Mesendoderm (in vitro differentiated cells): ENCODE data around the gene FBXO36.

ENCODE experiments used
- DNase-seq: peaks from one replicate; pipeline ENCODE4 v3.0.0; 2013
- H2AK5ac ChIP-seq: 2 replicates; pipeline ENCODE4 v1.6.1; 2013; ENCODE audit warnings: low read length, inconsistent platforms
- H2BK120ac ChIP-seq: 2 replicates; pipeline ENCODE4 v1.6.1; 2013; ENCODE audit warnings: low read depth, mild to moderate bottlenecking, low read length, moderate library complexity, mixed read lengths
- H2BK15ac ChIP-seq: replicated peaks from 2 replicates; pipeline ENCODE4 v1.6.1; 2013; ENCODE audit warnings: low read depth, mild to moderate bottlenecking, moderate library complexity
- H2BK5ac ChIP-seq: 2 replicates; pipeline ENCODE4 v1.6.1; 2013; ENCODE audit warnings: low read length, inconsistent platforms
- H3K18ac ChIP-seq: 2 replicates; pipeline ENCODE4 v1.6.1; 2013; ENCODE audit warnings: mild to moderate bottlenecking, low read length, mixed read lengths
- H3K23ac ChIP-seq: one replicate; pipeline ENCODE4 v1.6.1; 2013; ENCODE audit warnings: low read length
- H3K27ac ChIP-seq: 2 replicates; pipeline ENCODE4 v1.5.1; 2013; ENCODE audit warnings: low read depth, mild to moderate bottlenecking, inconsistent platforms, low read length, moderate library complexity
- H3K27me3 ChIP-seq: 2 replicates; pipeline ENCODE4 v1.6.1; 2013; ENCODE audit warnings: low read length, control low read depth, mild to moderate bottlenecking, inconsistent platforms; ENCODE audit not compliant: insufficient read depth, poor library complexity
- H3K36me3 ChIP-seq: 2 replicates; pipeline ENCODE4 v1.6.1; 2013; ENCODE audit warnings: low read length, inconsistent platforms; ENCODE audit not compliant: control insufficient read depth, insufficient read depth
- H3K4ac ChIP-seq: one replicate; pipeline ENCODE4 v1.6.1; 2013; ENCODE audit warnings: low read depth, mild to moderate bottlenecking, low read length, moderate library complexity
- H3K4me1 ChIP-seq: 2 replicates; pipeline ENCODE4 v1.6.1; 2013; ENCODE audit warnings: low read depth, low read length, inconsistent platforms; ENCODE audit not compliant: control insufficient read depth
- H3K4me2 ChIP-seq: 2 replicates; pipeline ENCODE4 v1.6.1; 2013; ENCODE audit warnings: low read length
- H3K4me3 ChIP-seq: 2 replicates; pipeline ENCODE4 v1.5.1; 2013; ENCODE audit warnings: mild to moderate bottlenecking, low read length
- H3K56ac ChIP-seq: one replicate; pipeline ENCODE4 v1.6.1; 2013; ENCODE audit warnings: low read length
- H3K79me1 ChIP-seq: 2 replicates; pipeline ENCODE4 v1.6.1; 2013; ENCODE audit warnings: low read length, inconsistent platforms
- H3K79me2 ChIP-seq: 2 replicates; pipeline ENCODE4 v1.6.1; 2013; ENCODE audit warnings: mild to moderate bottlenecking, low read length; ENCODE audit not compliant: control insufficient read depth, insufficient read depth
- H3K9ac ChIP-seq: 2 replicates; pipeline ENCODE4 v1.6.1; 2013; ENCODE audit warnings: low read length, inconsistent platforms
- H4K5ac ChIP-seq: one replicate; pipeline ENCODE4 v1.6.1; 2013; ENCODE audit warnings: low read length
- H4K8ac ChIP-seq: one replicate; pipeline ENCODE4 v1.6.1; 2013; ENCODE audit warnings: low read depth, mild to moderate bottlenecking, control low read depth, low read length, moderate library complexity
- WGBS: extraction: QIAGEN DNeasy Blood & Tissue Kit; methylation state at CpG from one replicate; pipeline ENCODE4 v1.1.7; 2013; ENCODE audit warnings: low lambda C conversion rate, missing lambda C conversion rate; ENCODE audit not compliant: insufficient coverage; ENCODE audit errors: extremely low coverage; 5-methylcytosine and 5-hydroxymethylcytosine counted together

Gene FBXO36

DNA sequence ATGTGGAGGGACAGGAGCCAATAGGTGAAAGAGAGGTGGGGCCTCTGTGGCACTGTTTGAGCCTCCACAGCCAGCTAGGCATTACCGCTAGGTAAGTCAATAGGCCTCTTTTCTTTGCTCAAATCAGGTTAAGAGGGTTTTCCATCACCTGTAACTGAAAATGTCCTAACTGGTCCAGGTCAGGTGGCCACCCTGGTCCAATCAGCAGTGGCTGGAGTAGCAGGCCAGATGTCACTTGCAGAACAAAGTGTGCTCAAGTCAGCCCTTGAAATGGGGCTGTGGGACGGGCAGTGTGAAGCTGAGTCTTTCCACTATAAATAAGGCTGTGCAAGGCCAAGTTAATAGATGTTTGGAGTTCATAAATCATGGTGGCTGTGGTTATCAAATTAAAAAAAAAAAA is 20.9 kb downstream of the FBXO36 start:
- no peak overlapping the region for H3K56ac ChIP-seq
- no peak overlapping the region for H2BK120ac ChIP-seq
- no peak overlapping the region for H3K27ac ChIP-seq
- WGBS = no CpG with 5 or more reads among the region's 2 CpGs
- H3K4ac ChIP-seq = no peak overlapping the region
- no peak overlapping the region for H4K8ac ChIP-seq
- H3K36me3 ChIP-seq = no peaks in the 10 kb centered on the region
- no peak overlapping the region for H3K4me3 ChIP-seq
- H3K27me3 ChIP-seq = no peaks in the 10 kb centered on the region
- H3K18ac ChIP-seq = no peak overlapping the region
- H4K5ac ChIP-seq = no peak overlapping the region
- no peaks in the 10 kb centered on the region for H3K79me1 ChIP-seq
- H3K4me2 ChIP-seq = no peak overlapping the region
- H2BK15ac ChIP-seq = no peak overlapping the region
- no peak overlapping the region for H3K9ac ChIP-seq
- H3K4me1 ChIP-seq = no peaks in the 10 kb centered on the region
- no peak overlapping the region for H3K23ac ChIP-seq
- no peak overlapping the region for H2BK5ac ChIP-seq
- no peaks in the 10 kb centered on the region for H3K79me2 ChIP-seq
- H2AK5ac ChIP-seq = no peak overlapping the region
- DNase-seq = no peak

DNA sequence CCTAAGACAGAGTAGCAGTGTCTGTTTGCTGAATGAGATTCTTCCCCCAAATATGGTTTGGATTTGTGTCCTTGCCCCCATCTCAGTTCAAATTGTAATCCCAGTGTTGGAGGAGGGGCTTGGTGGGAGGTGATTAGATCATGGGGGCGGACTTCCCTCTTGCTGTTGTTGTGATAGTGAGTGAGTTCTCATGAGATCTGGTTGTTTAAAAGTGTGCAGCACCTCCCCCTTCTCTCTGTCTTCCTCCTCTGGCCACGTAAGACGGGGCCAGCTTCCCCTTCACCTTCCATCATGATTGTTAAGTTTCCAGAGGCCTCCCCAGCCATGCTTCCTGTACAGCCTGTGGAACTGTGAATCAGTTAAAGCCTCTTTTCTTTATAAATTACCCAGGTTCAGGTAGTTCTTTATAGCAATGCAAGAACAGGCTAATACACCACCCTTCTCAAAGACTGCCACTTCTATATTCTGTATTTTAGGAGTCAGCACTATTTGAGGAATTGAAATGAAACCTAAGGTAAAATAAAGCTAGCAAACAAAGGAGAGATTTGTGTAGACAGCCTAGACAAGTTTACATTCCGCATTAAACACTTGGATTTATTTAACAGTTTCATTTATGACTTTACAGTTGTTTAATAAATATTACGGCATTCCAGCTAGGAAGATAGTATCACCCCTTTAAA is 21.6 kb downstream of the FBXO36 start:
- no peak overlapping the region for H3K9ac ChIP-seq
- H3K27ac ChIP-seq = no peak overlapping the region
- H2BK120ac ChIP-seq = no peak overlapping the region
- no peak overlapping the region for H2BK15ac ChIP-seq
- H3K4ac ChIP-seq = no peak overlapping the region
- no peak overlapping the region for H3K18ac ChIP-seq
- H3K36me3 ChIP-seq = no peaks in the 10 kb centered on the region
- no peak overlapping the region for H4K5ac ChIP-seq
- H3K27me3 ChIP-seq = no peaks in the 10 kb centered on the region
- DNase-seq = no peak
- no peaks in the 10 kb centered on the region for H3K79me2 ChIP-seq
- H4K8ac ChIP-seq = no peak overlapping the region
- no peak overlapping the region for H3K4me3 ChIP-seq
- no peak overlapping the region for H2BK5ac ChIP-seq
- H3K56ac ChIP-seq = no peak overlapping the region
- no CpG with 5 or more reads among the region's 5 CpGs for WGBS
- no peak overlapping the region for H2AK5ac ChIP-seq
- no peak overlapping the region for H3K4me2 ChIP-seq
- no peaks in the 10 kb centered on the region for H3K4me1 ChIP-seq
- no peaks in the 10 kb centered on the region for H3K79me1 ChIP-seq
- H3K23ac ChIP-seq = no peak overlapping the region

DNA sequence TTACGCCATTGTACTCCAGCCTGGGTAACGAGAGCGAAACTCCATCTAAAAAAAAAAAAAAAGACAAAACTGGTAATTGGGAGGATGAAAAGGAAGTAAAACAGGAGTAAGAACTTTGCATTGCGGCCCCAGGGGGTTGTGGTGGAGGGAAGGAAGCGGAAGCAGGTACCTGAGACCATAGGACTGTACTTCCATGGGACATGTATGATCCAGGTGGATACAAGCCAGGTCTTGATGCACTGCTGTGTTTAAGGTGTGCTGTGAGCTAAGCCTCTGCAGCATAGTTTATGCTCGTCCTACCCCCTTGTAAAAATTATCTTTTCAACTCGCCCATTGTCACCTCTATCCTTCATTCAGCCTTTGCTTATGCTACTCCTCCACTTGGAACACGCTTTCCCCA is 23.7 kb downstream of the FBXO36 start:
- no peaks in the 10 kb centered on the region for H3K4me1 ChIP-seq
- no peak overlapping the region for H2BK15ac ChIP-seq
- no peak overlapping the region for H3K56ac ChIP-seq
- H3K18ac ChIP-seq = no peak overlapping the region
- H3K9ac ChIP-seq = no peak overlapping the region
- H2BK5ac ChIP-seq = no peak overlapping the region
- no peaks in the 10 kb centered on the region for H3K36me3 ChIP-seq
- H3K23ac ChIP-seq = no peak overlapping the region
- H3K79me1 ChIP-seq = no peaks in the 10 kb centered on the region
- no peak overlapping the region for H3K4ac ChIP-seq
- no CpG with 5 or more reads among the region's 8 CpGs for WGBS
- H3K79me2 ChIP-seq = no peaks in the 10 kb centered on the region
- no peak for DNase-seq
- H3K27me3 ChIP-seq = no peaks in the 10 kb centered on the region
- H3K27ac ChIP-seq = no peak overlapping the region
- no peak overlapping the region for H3K4me2 ChIP-seq
- H3K4me3 ChIP-seq = no peak overlapping the region
- no peak overlapping the region for H4K8ac ChIP-seq
- H4K5ac ChIP-seq = no peak overlapping the region
- H2BK120ac ChIP-seq = no peak overlapping the region
- no peak overlapping the region for H2AK5ac ChIP-seq

DNA sequence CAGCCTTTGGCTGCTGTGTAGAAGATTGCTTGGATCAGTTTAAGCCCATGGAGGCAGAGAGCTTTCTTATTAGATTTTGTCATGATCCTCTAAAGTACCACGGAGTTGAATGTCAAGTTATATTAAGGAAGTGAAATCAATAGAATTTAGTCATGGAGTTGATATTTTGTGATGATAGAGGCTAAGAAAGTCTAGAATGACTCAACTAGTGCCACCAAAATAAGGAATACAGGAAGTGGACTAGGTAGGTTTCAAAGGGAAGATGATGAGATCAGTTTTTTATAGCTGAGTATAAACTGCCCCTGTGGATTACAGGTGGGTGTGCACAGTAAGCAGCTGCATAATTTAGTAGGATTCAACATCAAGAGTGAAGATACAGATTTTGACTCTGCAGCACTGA is 25.2 kb downstream of the FBXO36 start:
- no peak overlapping the region for H2BK15ac ChIP-seq
- no peak overlapping the region for H2BK5ac ChIP-seq
- H3K56ac ChIP-seq = no peak overlapping the region
- no CpG with 5 or more reads among the region's 1 CpG for WGBS
- H3K79me2 ChIP-seq = no peaks in the 10 kb centered on the region
- H3K18ac ChIP-seq = no peak overlapping the region
- no peak overlapping the region for H4K5ac ChIP-seq
- H2BK120ac ChIP-seq = no peak overlapping the region
- no peaks in the 10 kb centered on the region for H3K4me1 ChIP-seq
- H3K4me2 ChIP-seq = no peak overlapping the region
- H4K8ac ChIP-seq = no peak overlapping the region
- H3K79me1 ChIP-seq = no peaks in the 10 kb centered on the region
- no peak overlapping the region for H3K23ac ChIP-seq
- H3K27ac ChIP-seq = no peak overlapping the region
- no peak for DNase-seq
- no peak overlapping the region for H3K4ac ChIP-seq
- no peak overlapping the region for H2AK5ac ChIP-seq
- no peak overlapping the region for H3K4me3 ChIP-seq
- H3K36me3 ChIP-seq = no peaks in the 10 kb centered on the region
- no peak overlapping the region for H3K9ac ChIP-seq
- H3K27me3 ChIP-seq = no peaks in the 10 kb centered on the region

DNA sequence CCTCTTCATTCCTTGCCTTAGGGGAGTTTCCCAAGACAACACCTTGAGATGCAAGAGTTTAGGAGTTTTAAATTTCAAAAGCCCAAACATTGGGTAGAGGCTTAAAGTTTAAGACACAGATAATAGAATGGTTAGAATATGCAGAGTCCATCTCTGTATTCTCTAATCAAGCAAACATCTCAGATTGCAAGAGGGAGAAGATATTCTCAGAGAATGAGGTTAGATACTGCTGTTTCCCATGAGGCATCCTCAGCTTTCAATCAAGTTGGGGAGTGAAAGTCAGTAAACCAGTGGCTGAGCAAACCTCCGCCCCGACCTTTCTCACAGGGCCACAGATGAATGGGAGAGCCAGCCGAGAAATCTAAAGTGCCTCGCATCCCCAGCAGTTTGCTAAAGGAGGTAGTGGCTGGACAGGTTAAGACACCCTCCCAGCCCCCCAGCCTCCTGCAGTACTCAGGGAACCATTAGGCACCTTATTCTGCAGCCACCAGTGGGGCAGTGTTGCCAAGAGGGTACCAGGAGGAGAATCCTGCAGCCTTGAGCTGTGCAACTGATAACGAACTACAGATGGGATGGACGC is 30.0 kb downstream of the FBXO36 start:
- Histone ChIP-seq H3K4me1 (peaks cover 4% of the 10 kb centered on the region), H3K18ac (no peak overlapping the region), H2AK5ac (no peak overlapping the region)

DNA sequence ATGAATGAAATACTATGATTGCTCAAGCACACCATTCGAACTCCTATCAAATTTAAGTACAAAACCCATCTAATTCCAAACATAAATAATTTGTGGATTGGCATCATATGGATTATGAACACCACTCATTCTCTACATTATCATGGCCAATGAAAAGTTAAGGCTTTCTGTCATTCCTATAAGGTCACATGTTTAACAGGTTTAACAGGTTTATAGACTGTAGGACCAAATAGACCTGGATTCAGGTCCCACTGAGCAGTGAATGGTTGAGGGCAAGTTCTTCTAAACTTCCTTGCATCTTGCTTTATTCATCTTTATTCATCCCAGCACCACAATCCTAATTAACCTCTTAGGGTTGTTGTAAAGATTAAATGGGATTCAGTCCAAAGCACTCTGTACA is 33.4 kb downstream of the FBXO36 start:
- no peak overlapping the region for H3K9ac ChIP-seq
- DNase-seq = no peak
- H3K4ac ChIP-seq = no peak overlapping the region
- H4K8ac ChIP-seq = no peak overlapping the region
- no peaks in the 10 kb centered on the region for H3K27me3 ChIP-seq
- no peak overlapping the region for H2BK5ac ChIP-seq
- no peak overlapping the region for H3K4me2 ChIP-seq
- no CpG with 5 or more reads among the region's 1 CpG for whole genome bisulfite sequencing
- no peaks in the 10 kb centered on the region for H3K36me3 ChIP-seq
- no peak overlapping the region for H2BK120ac ChIP-seq
- H4K5ac ChIP-seq = no peak overlapping the region
- H3K79me1 ChIP-seq = no peaks in the 10 kb centered on the region
- no peak overlapping the region for H3K18ac ChIP-seq
- no peak overlapping the region for H3K27ac ChIP-seq
- no peak overlapping the region for H2AK5ac ChIP-seq
- H2BK15ac ChIP-seq = no peak overlapping the region
- no peaks in the 10 kb centered on the region for H3K79me2 ChIP-seq
- no peak overlapping the region for H3K23ac ChIP-seq
- no peak overlapping the region for H3K56ac ChIP-seq
- H3K4me3 ChIP-seq = no peak overlapping the region
- peaks cover 4% of the 10 kb centered on the region for H3K4me1 ChIP-seq

More for the DNA sequence above, 30.0 kb downstream of the FBXO36 start:
- Histone ChIP-seq H3K4ac (no peak overlapping the region), H3K4me3 (no peak overlapping the region), H3K9ac (no peak overlapping the region), H3K27ac (no peak overlapping the region), H4K5ac (no peak overlapping the region), H3K27me3 (no peaks in the 10 kb centered on the region), H3K23ac (no peak overlapping the region), H2BK5ac (no peak overlapping the region), H2BK120ac (no peak overlapping the region), H3K4me2 (no peak overlapping the region), H3K79me2 (no peaks in the 10 kb centered on the region), H3K36me3 (no peaks in the 10 kb centered on the region), H3K79me1 (no peaks in the 10 kb centered on the region), H4K8ac (no peak overlapping the region), H3K56ac (no peak overlapping the region), H2BK15ac (no peak overlapping the region)
- peak; percentile 27 for DNase-seq
- no CpG with 5 or more reads among the region's 6 CpGs for WGBS
